HG03280 (cell line): ENCODE results near the gene HDAC4.
"Not testable (repeated sequence)": the region's sequence is repeated elsewhere in the genome, so short reads cannot be mapped to it uniquely, and the experiment has no call there.

ENCODE experiments used
- ATAC-seq: cut with Tn5 transposase; IDR thresholded peaks from one replicate; pipeline ENCODE4 v1.9.1; 2021; ENCODE audit warnings: mild to moderate bottlenecking, moderate library complexity; ENCODE audit not compliant: unreplicated experiment

Gene HDAC4

GRCh38 chr2:239181074-239181902, 219.5 kb downstream of the HDAC4 start:
- no peak for ATAC-seq

- no peak for ATAC-seq
Observed at GRCh38 chr2:239180526-239181073, 220.2 kb downstream of the HDAC4 start.

- ATAC-seq, result no peak
Observed at GRCh38 chr2:239179851-239180371, 220.9 kb downstream of the HDAC4 start.

- ATAC-seq, result no peak
Observed at GRCh38 chr2:239178954-239179353, 221.9 kb downstream of the HDAC4 start.

GRCh38 chr2:239178484-239178883, 222.3 kb downstream of the HDAC4 start:
- no peak for ATAC-seq

- no peak for ATAC-seq
Observed at GRCh38 chr2:239177908-239178307, 222.9 kb downstream of the HDAC4 start.

GRCh38 chr2:239177325-239177724, 223.5 kb downstream of the HDAC4 start:
- ATAC-seq, result no peak

GRCh38 chr2:239176138-239176803, 224.5 kb downstream of the HDAC4 start:
- ATAC-seq, result not testable (repeated sequence)

- no peak for ATAC-seq
Observed at GRCh38 chr2:239175181-239175580, 225.6 kb downstream of the HDAC4 start.

GRCh38 chr2:239173301-239173700, 227.5 kb downstream of the HDAC4 start:
- no peak for ATAC-seq

GRCh38 chr2:239171643-239172042, 229.2 kb downstream of the HDAC4 start:
- no peak for ATAC-seq

GRCh38 chr2:239169311-239170048, 231.3 kb downstream of the HDAC4 start:
- ATAC-seq, result no peak

GRCh38 chr2:239168575-239168974, 232.2 kb downstream of the HDAC4 start:
- ATAC-seq, result no peak

- no peak for ATAC-seq
Observed at GRCh38 chr2:239167766-239168444, 232.9 kb downstream of the HDAC4 start.

- ATAC-seq, result no peak
Observed at GRCh38 chr2:239167011-239167673, 233.7 kb downstream of the HDAC4 start.

- ATAC-seq, result no peak
Observed at GRCh38 chr2:239166201-239166834, 234.5 kb downstream of the HDAC4 start.

- ATAC-seq, result no peak
Observed at GRCh38 chr2:239165206-239165831, 235.5 kb downstream of the HDAC4 start.

- no peak for ATAC-seq
Observed at GRCh38 chr2:239164335-239164871, 236.4 kb downstream of the HDAC4 start.
